Globus pallidus (tissue), 1 donor: ENCODE results near the gene CXCL3.

ENCODE experiments used
- DNase-seq: peaks from one replicate; pipeline ENCODE4 v3.0.0-alpha.2; 2015; ENCODE audit warnings: low spot score

CXCL3 gene

DNA sequence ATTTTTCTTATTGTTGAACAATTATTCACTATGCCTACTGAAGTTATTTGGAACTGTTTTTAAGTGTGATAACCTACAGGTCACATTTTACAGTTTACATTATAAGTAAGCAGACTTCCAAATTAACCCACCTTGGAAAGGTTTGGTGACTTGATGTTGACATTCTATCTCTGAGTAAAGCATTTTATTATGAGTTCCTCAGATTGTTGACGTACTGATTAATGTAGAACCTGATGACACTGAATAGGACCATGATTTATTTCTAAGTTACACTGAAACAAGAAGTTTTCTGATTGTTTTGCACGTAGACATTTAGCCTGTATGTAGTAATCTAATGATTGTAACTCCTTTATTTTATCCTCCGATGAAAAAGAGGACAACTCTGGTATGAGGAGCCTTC lies 17.0 kb upstream of the CXCL3 start:
- DNase-seq = no peak

DNA sequence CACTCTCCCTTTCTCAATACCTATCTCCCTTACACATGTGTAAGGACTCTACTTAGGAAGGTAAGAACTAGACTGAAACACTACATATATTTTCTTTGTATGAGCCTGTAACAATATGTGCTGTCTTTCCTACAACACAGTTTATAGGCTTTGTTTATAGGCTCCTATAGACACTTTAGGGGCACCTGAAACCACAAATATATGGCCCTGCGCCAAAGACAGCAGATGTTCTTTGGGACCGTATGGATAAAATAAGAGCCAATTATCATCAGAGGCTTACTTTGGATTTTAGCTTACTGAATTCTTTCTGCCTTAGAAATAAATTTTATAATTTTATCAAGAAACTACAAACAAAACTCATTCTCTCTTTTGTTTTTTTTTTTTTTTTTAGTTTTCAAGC lies 16.6 kb upstream of the CXCL3 start:
- DNase-seq = no peak

DNA sequence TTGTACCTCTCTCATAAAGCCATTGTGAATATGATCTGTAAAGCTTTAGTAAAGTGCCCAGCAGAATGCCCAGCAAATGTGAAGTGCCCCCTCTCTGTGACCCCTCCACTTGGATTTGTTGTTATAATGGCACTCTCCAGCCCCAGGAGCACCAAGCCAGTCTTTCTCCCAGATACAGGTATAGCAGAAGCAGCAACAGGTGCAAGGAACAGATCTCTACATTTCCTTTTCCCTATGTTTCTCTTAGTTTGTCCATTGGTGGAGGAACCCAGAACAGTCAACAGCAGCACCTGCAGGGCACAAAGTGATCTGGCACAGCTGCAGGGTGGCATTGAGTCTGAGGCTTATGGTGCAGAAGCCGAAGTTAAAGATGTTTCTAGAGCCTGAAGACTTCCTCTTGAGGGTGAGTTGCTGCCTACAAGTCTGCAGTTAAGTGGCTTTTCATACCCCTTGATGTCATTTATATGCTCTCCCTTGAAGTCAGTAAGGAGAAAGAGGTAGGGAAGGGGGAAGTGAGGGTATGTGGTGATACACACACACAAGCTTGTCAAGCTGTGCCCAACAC lies 16.1 kb upstream of the CXCL3 start:
- no peak for DNase-seq

DNA sequence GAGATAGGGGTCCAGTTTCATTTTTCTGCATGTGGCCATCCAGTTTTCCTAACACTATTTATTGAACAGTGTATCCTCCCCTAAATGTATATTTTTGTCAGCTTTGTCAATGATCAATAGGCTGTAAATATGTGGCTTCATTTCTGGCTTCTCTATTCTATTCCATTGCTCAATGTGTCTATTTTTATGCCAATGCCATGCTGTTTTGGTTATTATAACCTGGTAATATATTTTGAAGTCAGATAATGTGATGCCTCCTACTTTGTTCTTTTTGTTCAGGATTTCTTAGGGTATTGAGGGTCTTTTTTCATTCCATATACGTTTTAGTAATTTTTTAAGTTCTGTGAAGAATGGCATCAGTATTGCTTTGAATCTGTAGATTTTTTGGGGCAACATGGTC lies 8.7 kb upstream of the CXCL3 start:
- DNase-seq = no peak

DNA sequence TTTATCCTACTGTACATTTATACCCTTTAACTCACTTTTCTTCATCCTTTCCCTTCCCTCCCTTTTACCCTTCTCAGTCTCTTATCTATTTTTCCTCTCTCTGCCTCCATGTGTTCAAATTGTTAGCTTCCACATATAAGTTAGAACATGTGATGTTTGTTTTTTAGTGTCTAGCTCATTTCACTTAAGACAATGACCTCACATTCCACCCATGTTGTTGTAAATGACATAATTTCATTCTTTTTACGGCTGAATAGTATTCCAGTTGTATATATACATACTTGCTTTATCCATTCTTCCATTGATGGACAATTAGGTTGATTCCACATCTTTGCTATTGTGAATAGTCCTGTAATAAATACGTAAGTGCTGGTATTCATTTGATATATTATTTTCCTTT lies 7.3 kb upstream of the CXCL3 start:
- no peak for DNase-seq

DNA sequence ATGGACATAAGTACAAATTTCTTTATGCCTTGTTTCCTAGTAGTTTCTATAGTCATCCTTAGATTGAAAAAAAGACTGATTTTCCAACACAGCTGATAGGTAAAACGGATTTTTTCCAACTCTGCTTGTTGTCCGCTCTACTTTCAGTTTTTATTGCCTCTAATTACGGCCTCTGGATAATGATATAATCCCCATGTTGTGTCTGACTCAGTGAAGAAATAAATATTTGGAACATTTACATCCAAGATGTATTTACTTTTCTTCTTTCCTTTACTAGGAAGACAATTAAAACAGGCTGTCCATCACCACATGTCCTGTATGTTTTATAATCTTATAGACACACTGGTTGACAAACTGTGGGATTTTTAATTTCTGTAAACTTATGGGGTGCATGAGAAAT lies 6.8 kb upstream of the CXCL3 start:
- no peak for DNase-seq

DNA sequence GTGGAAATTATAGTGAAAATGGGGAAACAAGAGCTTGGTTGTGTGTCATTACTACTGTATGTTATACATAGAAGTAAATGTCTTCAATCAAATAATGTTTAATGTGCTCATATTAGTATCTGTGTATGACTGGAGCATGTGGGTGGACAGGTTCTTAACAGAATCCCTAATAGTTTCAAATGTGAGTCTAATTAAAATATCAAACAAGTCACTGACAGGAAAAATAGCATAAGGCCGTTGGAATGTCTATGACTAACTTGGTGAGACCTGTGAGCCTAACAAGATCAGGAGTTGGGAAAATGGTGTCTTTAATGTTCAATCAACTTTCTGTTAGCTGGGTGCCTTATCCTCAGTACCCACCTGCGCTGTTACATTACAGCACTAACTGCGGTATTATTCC lies 6.2 kb upstream of the CXCL3 start:
- DNase-seq = no peak

DNA sequence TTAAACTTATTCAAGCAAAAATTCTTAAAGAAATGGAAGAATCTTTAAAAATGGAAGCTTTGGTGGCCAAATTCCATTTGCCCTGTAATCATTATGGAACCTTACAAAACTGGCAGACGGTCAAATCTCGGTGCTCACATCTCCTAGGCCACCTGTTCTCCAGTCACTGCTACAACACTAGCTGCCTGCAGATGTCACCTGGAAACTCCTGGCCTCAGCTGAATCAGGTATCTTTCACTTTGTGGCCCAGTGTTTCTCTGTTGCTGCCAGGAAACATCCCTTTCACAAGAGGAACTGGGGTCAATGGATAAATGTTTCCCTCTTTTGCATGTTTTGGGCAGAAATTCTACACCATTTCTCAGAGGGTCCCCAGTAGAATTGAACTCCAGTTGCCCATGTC lies 4.2 kb upstream of the CXCL3 start:
- no peak for DNase-seq

DNA sequence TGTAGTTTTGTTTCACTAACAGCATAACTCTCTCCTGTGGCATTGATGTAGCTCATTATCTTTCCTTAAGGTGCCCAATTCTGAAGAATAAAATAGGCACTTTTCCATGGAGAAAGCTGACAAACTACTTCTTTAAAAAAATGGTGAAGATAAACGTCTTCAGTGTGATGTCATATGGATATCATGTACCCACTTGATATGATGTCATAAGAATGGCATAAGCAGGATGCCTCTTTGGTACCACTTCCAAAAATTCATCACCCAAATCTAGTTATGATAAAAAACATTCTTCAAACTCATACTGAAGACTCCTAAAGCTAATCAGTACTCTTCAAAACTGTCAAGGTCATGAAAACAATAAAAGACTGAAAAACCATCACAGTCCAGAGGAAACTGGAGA lies 2.9 kb upstream of the CXCL3 start:
- DNase-seq = no peak

DNA sequence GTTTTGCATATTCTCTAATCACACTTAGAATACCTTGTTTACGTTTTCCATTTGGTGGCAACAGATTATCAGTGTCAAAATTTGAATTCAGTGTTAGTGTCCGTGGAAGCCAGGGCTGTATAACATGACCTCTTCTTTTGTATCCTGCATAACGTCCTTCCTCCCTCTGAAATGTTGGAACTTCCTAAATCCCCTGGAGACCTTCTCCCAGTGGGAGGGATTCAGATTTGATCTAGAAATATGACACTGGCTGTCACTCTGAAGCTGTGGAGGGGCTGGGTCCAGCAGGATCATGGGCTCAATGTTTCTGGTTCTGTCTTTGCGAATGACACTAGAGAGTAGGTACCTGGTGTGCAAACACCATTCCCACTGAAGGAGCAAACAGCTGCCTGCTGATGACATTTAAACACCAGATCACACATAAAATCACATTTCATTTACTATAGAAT lies 850 bp upstream of the CXCL3 start:
- no peak for DNase-seq

DNA sequence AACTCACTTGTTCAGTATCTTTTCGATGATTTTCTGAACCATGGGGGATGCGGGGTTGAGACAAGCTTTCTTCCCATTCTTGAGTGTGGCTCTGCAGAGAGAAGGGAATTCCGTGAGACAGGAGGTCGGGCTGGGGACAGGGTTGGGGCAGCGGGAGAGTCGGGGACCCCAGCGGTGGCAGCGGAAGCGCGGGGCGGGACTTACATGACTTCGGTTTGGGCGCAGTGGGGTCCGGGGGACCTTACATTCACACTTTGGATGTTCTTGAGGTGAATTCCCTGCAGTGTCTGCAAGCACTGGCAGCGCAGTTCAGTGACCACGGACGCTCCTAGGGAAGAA lies 434 bp downstream of the CXCL3 start:
- no peak for DNase-seq

DNA sequence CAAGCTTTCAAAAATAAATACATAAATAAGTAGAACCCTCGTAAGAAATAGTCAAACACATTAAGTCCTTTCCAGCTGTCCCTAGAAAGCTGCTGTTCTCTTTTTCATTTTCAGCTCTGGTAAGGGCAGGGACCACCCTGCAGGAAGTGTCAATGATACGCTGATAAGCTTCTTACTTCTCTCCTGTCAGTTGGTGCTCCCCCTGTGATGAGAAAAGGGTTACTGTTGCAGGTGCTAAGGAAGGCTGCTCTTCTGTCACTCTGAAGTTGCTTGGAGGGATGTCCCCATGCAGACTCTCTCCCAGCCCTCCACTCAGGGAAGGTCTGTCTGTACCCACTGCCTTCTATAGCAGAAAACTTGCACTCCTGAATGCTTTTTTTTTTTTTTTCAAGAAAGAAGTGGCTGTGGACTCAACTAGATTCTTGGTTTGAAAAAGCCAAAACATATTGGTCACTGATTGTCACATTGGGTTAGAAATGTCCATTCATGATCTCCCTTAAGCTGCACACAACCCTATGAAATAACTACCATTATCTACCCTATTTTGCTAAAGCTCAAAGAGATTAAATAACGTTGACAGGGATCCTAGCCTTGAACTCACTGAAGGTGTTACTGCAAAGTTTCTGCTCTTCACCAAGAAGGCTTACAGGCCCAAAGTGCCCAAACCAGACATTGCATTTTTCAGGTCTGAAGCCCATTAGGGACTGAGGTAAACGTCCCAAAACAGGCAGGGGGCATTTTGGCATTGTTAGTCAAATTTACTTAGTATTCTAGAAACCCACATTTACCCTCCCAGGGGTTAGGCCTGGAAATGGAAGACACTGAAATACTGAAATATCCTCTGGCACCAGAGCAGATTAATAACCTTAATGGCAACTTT lies 1.2 kb downstream of the CXCL3 start:
- DNase-seq = no peak

DNA sequence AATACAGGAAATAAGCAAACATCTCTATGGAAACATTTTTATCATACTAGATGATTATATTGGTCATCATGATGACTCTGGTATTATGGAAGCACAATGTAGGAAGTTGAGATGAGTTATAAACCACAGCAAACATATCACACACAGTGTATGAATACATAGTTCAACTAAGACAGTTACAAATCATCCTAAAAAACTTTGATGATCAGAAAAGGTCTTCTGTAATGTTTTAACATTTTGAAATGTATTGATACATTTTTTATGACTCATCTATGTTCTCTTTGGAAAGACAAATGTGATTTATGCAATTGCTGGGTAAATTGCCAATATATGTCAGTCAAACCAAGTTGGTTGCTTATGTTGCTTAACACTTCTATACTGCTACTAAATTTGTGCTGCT lies 4.8 kb downstream of the CXCL3 start:
- no peak for DNase-seq

DNA sequence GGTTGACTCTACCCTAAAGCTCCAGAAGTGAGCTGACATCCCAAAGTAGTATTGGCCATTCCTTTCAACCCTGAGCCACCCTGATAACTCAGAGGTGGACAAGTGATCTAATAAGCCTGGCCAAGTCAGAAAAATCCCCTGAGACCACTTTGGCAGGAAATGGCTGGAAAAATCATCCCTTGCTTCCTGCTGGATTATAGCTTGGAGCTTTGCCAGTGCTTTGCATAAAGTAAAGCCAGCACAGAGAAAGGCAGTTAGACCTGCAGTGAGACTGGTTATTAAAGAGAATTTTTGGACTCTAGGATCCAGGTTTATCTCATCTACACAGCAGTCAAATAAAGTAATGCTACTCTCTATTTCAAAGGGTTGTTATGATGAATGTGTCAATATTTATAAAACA lies 6.4 kb downstream of the CXCL3 start:
- DNase-seq = no peak

DNA sequence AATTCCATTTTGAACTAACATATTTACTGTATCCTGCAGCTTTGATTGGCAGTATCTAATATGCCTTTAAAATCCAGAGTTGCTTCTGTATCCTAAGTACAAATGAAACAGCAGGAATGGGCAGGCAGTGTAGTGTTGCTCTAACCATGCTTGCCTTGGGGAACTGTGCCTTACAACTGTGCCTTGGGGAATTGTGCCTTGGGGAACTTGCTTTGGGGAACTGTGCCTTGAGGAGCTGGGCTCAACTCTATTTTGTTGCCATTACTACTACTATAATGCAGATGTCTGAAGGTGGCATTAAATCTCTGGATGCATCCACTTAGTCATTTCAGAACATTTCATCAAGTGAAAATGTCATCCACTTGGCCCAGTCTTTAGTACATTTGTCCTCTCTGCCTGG lies 6.9 kb downstream of the CXCL3 start:
- no peak for DNase-seq

DNA sequence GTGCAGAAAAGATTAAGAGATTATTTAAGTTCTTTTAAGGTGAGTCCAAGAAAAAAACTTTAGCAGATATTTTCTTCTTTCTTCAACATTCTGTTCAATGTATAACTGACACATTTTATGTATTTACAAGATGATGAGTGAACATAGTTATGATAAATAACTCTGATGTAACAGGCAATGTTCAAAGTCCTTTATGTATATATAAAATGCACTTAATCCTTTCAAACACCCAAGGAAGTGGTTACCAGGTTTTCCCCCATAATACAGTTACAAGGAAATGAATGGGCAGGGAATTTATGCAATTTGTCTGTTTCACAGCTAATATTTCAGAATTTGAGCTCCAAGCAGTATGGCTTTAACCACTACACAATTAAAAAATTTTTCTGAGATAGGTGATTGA lies 8.2 kb downstream of the CXCL3 start:
- no peak for DNase-seq

DNA sequence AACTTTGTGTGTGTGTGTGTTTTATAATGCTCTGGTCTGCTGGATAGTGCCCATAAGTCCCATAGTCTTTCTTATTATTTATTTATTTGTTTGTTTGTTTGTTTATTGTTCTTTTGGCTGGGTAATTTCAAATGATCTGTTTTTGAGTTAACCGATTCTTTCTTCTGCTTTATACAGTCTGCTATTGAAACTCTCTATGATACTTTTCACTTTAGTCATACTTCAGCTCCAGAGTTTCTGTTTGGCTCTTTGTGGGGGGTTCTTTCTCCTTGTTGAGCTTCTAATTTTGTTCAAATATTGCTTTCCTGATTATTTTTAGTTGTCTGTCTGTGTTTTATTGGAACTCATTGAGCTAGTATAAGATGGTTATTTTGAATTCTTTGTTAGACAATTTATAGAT lies 10.0 kb downstream of the CXCL3 start:
- no peak for DNase-seq

DNA sequence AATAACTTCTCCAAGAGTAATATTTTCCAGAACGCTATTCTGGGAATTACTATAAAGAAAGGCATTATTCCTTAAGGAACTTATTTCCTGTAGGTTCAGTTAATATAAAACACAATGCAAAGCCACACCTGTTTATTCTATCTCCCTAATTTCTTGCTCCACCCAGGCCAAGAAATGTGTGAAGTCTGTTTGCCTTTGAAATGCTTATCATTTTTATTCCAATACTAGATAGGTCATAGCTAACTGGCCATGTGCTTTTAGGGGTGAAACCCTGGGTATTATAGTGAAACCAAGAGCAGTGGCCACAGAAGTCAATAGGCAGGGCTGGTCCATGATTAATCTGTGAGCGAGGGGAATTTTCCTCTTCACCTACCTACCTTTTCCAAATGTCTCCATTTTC lies 14.8 kb downstream of the CXCL3 start:
- DNase-seq = no peak

DNA sequence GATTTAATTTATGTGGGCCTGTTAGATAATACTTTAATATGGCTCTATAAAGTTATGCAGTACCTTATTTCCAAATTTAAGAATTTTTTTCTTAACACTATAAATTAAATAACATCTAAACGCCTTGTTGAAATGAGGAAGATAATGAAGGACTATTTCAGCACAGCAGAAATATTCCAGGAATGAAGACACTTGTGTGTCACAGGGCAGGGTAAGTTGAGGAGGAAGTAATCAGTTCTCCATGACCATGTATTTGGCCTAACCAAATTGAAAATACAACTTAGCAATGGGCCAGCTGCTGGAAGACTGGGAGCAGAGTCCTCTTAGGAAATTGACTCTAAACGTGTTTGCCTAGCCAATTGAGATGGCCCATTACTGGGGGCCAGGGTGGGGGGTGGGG lies 16.9 kb downstream of the CXCL3 start:
- DNase-seq = no peak

DNA sequence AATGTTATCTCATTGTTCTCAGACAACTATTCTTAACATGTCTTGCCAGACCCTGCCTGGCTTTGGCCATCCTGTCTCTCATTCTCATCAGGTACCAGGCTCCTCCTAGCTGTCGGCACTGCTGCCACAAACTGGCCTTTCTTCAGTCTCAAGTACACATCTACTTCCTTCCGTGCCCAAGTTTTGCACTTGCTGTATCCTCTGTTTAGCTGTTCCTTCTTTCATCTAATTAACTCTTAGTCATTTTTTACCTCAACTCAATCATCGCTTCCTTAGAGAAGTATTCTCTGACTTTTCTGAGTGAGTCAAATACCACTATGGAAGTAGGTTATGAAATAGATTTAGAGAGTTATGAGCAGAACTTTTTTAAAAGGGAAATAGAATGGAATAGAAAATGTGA lies 19.7 kb downstream of the CXCL3 start:
- DNase-seq = no peak

DNA sequence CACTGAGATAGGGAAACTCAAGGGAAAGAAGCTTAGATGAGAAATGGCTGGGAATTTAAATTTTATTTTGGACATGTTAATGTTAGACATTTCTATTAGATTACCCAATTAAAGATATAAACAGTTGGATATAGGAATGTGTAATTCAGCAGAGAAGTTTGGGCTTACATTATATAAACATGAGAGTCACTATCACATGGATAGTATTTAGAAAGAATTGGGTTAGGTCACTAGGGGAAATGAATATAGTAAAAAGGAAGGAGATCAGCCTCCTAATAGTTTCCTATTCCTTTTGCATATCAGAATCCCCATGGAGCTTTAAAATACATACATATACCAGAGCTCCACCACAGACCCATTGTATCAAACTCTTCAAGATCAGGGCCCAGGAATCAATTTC lies 20.4 kb downstream of the CXCL3 start:
- DNase-seq = no peak

DNA sequence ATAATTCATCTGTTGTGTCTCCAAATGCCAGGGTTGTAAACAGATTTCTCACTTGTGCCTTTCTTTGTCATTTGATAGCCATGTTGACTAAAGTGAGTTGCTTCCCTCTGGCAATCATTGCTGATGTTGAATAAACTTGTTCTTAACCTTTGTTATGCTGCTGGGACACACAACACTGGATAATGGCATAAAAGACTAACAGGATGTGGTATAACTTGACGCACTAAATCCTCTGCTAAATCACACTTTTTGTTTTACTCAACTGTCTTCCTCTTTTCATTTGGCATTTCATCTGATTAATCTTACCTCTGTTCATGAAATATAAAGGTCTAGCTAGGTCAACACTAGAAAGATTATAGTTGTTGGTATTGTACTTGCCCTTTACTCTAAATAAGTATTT lies 22.4 kb downstream of the CXCL3 start:
- DNase-seq = no peak

DNA sequence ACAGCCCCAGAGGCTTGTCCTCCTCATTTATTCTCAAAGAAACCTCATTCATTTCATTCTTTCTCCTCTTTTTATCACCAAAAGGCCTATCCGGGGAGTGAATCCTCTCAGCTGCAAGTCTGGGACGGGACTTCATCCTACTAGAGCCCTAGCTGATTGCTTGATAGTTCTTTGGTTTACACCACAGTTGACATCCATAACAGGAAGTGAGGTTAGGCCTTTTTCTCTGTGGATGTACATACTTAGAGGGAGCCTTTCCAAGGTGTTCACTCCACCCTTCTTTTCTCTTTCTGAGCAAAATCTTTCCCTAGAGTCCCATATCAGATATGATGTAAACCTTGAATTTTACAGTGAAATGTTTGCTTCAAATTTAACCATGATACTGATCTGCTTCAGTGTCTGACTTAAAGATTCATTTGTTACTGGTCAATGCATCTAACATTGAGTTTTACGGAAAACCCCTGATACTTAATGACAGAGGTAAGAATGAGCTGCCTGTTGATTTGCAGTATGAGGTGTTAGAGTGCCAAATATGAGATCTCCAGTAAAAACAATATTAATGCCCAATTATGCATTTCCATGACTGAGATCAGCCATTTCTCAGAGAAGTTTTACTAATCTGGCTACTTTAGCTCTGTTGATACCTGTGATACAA lies 23.2 kb downstream of the CXCL3 start:
- DNase-seq = no peak

DNA sequence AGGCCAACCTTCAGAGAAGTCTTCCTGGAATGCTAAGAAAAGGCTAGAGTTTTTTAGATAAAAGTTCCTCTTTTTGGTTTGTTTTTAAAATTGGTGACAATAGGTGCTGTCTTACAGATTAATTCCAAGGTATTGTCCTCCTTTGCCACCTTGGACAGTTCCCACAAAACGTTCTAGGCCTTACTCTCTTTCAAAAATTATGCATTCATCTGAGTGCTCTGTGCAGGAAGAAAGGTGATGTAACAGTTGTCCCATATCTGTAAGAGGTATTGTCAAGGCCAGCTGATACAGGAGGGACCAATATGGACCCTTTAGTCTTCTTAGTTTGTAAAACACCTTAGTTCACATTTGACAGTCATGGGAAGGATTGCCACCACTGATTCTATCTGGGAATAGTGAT lies 24.2 kb downstream of the CXCL3 start:
- DNase-seq = no peak
